HL-60/S4 treated with retinoic acid at 250 ng/mL for 4 days and 3 days (cell line): ENCODE measurements around the gene PSMC5.
"Not testable (repeated sequence)": the region's sequence is repeated elsewhere in the genome, so short reads cannot be mapped to it uniquely, and the experiment has no call there.

ENCODE experiments used
- in situ Hi-C: fragments of 300-500 bp; cut with MboI; formaldehyde crosslinking; loops from 2 replicates; pipeline ENCODE4 v1.7.0; 2022; ENCODE audit warnings: low sequenced_read_pairs

The PSMC5 gene

GRCh38 chr17:63827002-63827800, at the start of gene PSMC5, which contains the start of gene FTSJ3:
PSMC5 (plus strand) TSS chr17:63827431; CDS start chr17:63827491, 60 bp downstream.
FTSJ3 (minus strand) TSS chr17:63827663; CDS start chr17:63826902, 761 bp downstream.
- in situ Hi-C loops = loop anchor here (25.0 kb wide), 1 partner anchor 390 kb away; the partner anchor contains the start of gene CYB561

- in situ Hi-C loops = no loop called here
Observed at GRCh38 chr17:63780507-63780906, 46.7 kb upstream of the PSMC5 start.

GRCh38 chr17:63780928-63781327, 46.3 kb upstream of the PSMC5 start:
- in situ Hi-C loops = no loop called here

GRCh38 chr17:63783522-63783921, 43.7 kb upstream of the PSMC5 start:
- in situ Hi-C loops = no loop called here

- in situ Hi-C loops = no loop called here
Observed at GRCh38 chr17:63785556-63785955, 41.7 kb upstream of the PSMC5 start.

- in situ Hi-C loops = no loop called here
Observed at GRCh38 chr17:63786117-63786516, 41.1 kb upstream of the PSMC5 start.

- in situ Hi-C loops = no loop called here
Observed at GRCh38 chr17:63786971-63787711, 40.1 kb upstream of the PSMC5 start.

- in situ Hi-C loops = no loop called here
Observed at GRCh38 chr17:63790057-63790456, 37.2 kb upstream of the PSMC5 start.

GRCh38 chr17:63792055-63792729, 35.0 kb upstream of the PSMC5 start:
- in situ Hi-C loops = no loop called here

- in situ Hi-C loops = not testable (repeated sequence)
Observed at GRCh38 chr17:63796375-63796774, 30.9 kb upstream of the PSMC5 start.

- in situ Hi-C loops = no loop called here
Observed at GRCh38 chr17:63798572-63799106, 28.6 kb upstream of the PSMC5 start.

- in situ Hi-C loops = no loop called here
Observed at GRCh38 chr17:63800783-63801182, 26.4 kb upstream of the PSMC5 start.

- in situ Hi-C loops = no loop called here
Observed at GRCh38 chr17:63804328-63804727, 22.9 kb upstream of the PSMC5 start.

- in situ Hi-C loops = no loop called here
Observed at GRCh38 chr17:63805591-63805990, 21.6 kb upstream of the PSMC5 start.

GRCh38 chr17:63809970-63810369, 17.3 kb upstream of the PSMC5 start:
- in situ Hi-C loops = no loop called here

- in situ Hi-C loops = no loop called here
Observed at GRCh38 chr17:63816123-63816522, 11.1 kb upstream of the PSMC5 start.

GRCh38 chr17:63816669-63817068, 10.6 kb upstream of the PSMC5 start:
- in situ Hi-C loops = no loop called here

- in situ Hi-C loops = no loop called here
Observed at GRCh38 chr17:63817736-63818385, 9.4 kb upstream of the PSMC5 start.

GRCh38 chr17:63819131-63819530, 8.1 kb upstream of the PSMC5 start:
- in situ Hi-C loops = no loop called here
